Peyer's patch (tissue), 4 donors: Measurements from ENCODE around the gene STRN3. TPM values are rescaled to one million over a fixed set of nuclear protein-coding genes. Genes with fewer than 3 reads are reported as not detected.
"Not testable (repeated sequence)": the region's sequence is repeated elsewhere in the genome, so short reads cannot be mapped to it uniquely, and the experiment has no call there.

Experiments
- DNase-seq, 3 donors: peaks; one replicate each; pipeline ENCODE4 v3.0.0-alpha.2; 2017 to 2019
- H3K27ac ChIP-seq, 4 donors: fragments of 200-600 bp; sonication (generic); one replicate each; pipeline ENCODE4 v1.5.1; 2016 to 2019
- H3K27me3 ChIP-seq, 2 donors: fragments of 200-600 bp; sonication (generic); one replicate each; pipeline ENCODE4 v1.5.1; 2019
- H3K36me3 ChIP-seq, 3 donors: fragments of 200-600 bp; sonication (generic); one replicate each; pipeline ENCODE4 v1.5.1; 2016 to 2019
- H3K4me1 ChIP-seq, 4 donors: fragments of 200-600 bp; sonication (generic); one replicate each; pipeline ENCODE4 v1.5.1; 2016 to 2019
- H3K4me3 ChIP-seq, 4 donors: fragments of 200-600 bp; sonication (generic); 1 replicate in 3 of 4; 2 replicates in 1 of 4; pipeline ENCODE4 v1.5.1; 2016 to 2019; ENCODE audit warnings: mild to moderate bottlenecking in 1 of 4
- H3K9me3 ChIP-seq, 4 donors: fragments of 200-600 bp; sonication (generic); one replicate each; pipeline ENCODE4 v1.5.1; 2016 to 2019; ENCODE audit warnings: mild to moderate bottlenecking in 1 of 4
- CTCF ChIP-seq, 6 experiments: fragments of 450-650 bp in 4 of 6; fragments of 200-600 bp in 2 of 6; sonication (generic) in 1 of 6; IDR thresholded peaks; one replicate each; pipeline ENCODE4 v1.5.1; 2017 to 2019; ENCODE audit warnings: antibody characterized with exemption in 6 of 6, mild to moderate bottlenecking in 3 of 6, moderate library complexity in 1 of 6
- POLR2A ChIP-seq, 2 donors: fragments of 450-650 bp; IDR thresholded peaks; one replicate each; pipeline ENCODE4 v1.5.1; 2017; ENCODE audit warnings: antibody characterized with exemption in 2 of 2, mild to moderate bottlenecking in 2 of 2, moderate library complexity in 2 of 2
- total RNA-seq, 4 donors: library from RNA; depleted of rRNA; stranded (reverse); fragments of >200 nt; gene quantifications; one replicate each; pipeline ENCODE4 v1.1.0, GENCODE V29; 2016

STRN3 gene
- 10 to 100 TPM; 21.1 to 46.2 (median 26.8) TPM for total RNA-seq

DNA sequence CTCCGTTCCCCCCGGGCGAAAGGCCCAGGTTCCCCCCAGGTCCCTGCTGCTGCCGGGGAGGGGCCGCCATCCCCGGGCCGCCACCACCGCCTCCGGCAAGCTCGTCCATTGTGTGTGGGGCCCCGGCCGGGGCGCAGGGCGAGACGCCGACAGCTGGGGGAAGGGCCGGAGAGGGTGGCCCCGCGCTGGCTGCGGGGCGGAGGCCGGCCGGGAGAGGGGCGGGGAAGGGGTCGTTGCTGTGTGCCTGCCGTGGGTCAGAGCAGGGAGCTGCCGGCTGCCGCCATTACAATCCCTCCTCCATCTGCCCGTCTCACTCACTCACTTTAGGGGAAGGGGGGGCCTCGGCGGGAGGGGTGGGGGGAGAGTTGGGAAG, at the start of gene STRN3:
Gene STRN3, minus strand, starts transcription at position 303 of the 373 bp plus-strand sequence. Its CDS starts 194 bp downstream, at position 109.
- Histone ChIP-seq H3K4me3 (peak within 1 kb of the TSS; percentile 95 to 99 (median 97)), H3K4me1 (peaks cover 0 to 16% (median 0%) of the 10 kb centered on the region in 4 donors), H3K36me3 (no peaks in the 10 kb centered on the region), H3K27me3 (no peaks in the 10 kb centered on the region), H3K9me3 (no peaks in the 10 kb centered on the region), H3K27ac (peak within 1 kb of the TSS; percentile 97 to 100 (median 98))
- TF ChIP-seq CTCF (IDR thresholded peaks at IDR 0.05): no peak
- peak in 1 of 2 donors; percentile 18 for TF ChIP-seq POLR2A (IDR thresholded peaks at IDR 0.05)
- no peak for DNase-seq

DNA sequence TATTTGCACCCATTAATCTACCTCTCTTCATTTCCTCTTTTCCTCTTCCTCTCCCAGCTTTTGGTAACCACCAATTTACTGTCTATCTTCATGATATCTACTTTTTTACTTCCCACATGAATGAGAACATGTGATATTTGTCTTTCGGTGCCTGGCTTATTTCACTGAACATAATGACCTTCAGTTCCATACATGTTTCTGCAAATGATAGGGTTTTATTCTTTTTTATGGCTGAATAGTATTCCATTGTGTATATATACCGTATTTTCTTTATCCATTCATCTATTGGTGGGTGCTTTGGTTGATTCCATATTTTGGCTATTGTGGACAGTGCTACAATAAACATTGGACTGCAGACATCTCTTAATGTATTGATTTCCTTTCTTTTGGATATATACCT, 49.0 kb upstream of the STRN3 start:
- TF ChIP-seq POLR2A (IDR thresholded peaks at IDR 0.05): no peak
- TF ChIP-seq CTCF (IDR thresholded peaks at IDR 0.05): no peak
- no peak overlapping the region for H3K4me3 ChIP-seq
- DNase-seq: no peak
- H3K27me3 ChIP-seq: no peaks in the 10 kb centered on the region
- H3K4me1 ChIP-seq: no peaks in the 10 kb centered on the region
- H3K36me3 ChIP-seq: no peaks in the 10 kb centered on the region
- no peaks in the 10 kb centered on the region for H3K9me3 ChIP-seq
- H3K27ac ChIP-seq: no peak overlapping the region

GRCh38 chr14:31071151-31071550, 45.0 kb upstream of the STRN3 start:
- no peak overlapping the region for H3K4me3 ChIP-seq
- TF ChIP-seq POLR2A (IDR thresholded peaks at IDR 0.05): no peak
- H3K9me3 ChIP-seq: no peaks in the 10 kb centered on the region

GRCh38 chr14:31070431-31070830, 44.3 kb upstream of the STRN3 start:
- no peak for DNase-seq
- no peak overlapping the region for H3K4me3 ChIP-seq
- H3K27ac ChIP-seq: no peak overlapping the region
- H3K36me3 ChIP-seq: no peaks in the 10 kb centered on the region
- H3K9me3 ChIP-seq: no peaks in the 10 kb centered on the region
- H3K4me1 ChIP-seq: no peaks in the 10 kb centered on the region
- no peaks in the 10 kb centered on the region for H3K27me3 ChIP-seq
- no peak for TF ChIP-seq POLR2A (IDR thresholded peaks at IDR 0.05)
- no peak for TF ChIP-seq CTCF (IDR thresholded peaks at IDR 0.05)

More at GRCh38 chr14:31071151-31071550, 45.0 kb upstream of the STRN3 start:
- Histone ChIP-seq H3K27ac (no peak overlapping the region), H3K27me3 (no peaks in the 10 kb centered on the region), H3K36me3 (no peaks in the 10 kb centered on the region), H3K4me1 (no peaks in the 10 kb centered on the region)
- DNase-seq: no peak

GRCh38 chr14:31069343-31069742, 43.2 kb upstream of the STRN3 start:
- no peak overlapping the region for H3K4me3 ChIP-seq
- no peaks in the 10 kb centered on the region for H3K36me3 ChIP-seq
- no peaks in the 10 kb centered on the region for H3K4me1 ChIP-seq
- no peak for DNase-seq
- H3K27ac ChIP-seq: no peak overlapping the region
- H3K9me3 ChIP-seq: no peaks in the 10 kb centered on the region
- no peaks in the 10 kb centered on the region for H3K27me3 ChIP-seq
- no peak for TF ChIP-seq POLR2A (IDR thresholded peaks at IDR 0.05)
- TF ChIP-seq CTCF (IDR thresholded peaks at IDR 0.05): no peak

- no peaks in the 10 kb centered on the region for H3K27me3 ChIP-seq
- DNase-seq: no peak
- H3K4me1 ChIP-seq: no peaks in the 10 kb centered on the region
- no peaks in the 10 kb centered on the region for H3K36me3 ChIP-seq
- H3K9me3 ChIP-seq: no peaks in the 10 kb centered on the region
- no peak for TF ChIP-seq POLR2A (IDR thresholded peaks at IDR 0.05)
- no peak for TF ChIP-seq CTCF (IDR thresholded peaks at IDR 0.05)
- H3K27ac ChIP-seq: no peak overlapping the region
- H3K4me3 ChIP-seq: no peak overlapping the region
These were observed 42.1 kb upstream of the STRN3 start for GRCh38 chr14:31068235-31068634.

- H3K36me3 ChIP-seq, H3K4me1 ChIP-seq, H3K27me3 ChIP-seq, DNase-seq, H3K4me3 ChIP-seq, H3K9me3 ChIP-seq, H3K27ac ChIP-seq: not testable (repeated sequence)
These were observed 36.7 kb upstream of the STRN3 start for GRCh38 chr14:31062908-31063307.
